Activated CD4-positive, alpha-beta T cell treated with anti-CD3 and anti-CD28 coated beads for 24 hours (primary cell): ENCODE results near the gene DNAJB6.

Experiments used
- DNase-seq, 2 donors: peaks; one replicate each; pipeline ENCODE4 v3.0.0-alpha.2; 2020; ENCODE audit warnings: low read depth in 2 of 2

DNAJB6 gene

DNA sequence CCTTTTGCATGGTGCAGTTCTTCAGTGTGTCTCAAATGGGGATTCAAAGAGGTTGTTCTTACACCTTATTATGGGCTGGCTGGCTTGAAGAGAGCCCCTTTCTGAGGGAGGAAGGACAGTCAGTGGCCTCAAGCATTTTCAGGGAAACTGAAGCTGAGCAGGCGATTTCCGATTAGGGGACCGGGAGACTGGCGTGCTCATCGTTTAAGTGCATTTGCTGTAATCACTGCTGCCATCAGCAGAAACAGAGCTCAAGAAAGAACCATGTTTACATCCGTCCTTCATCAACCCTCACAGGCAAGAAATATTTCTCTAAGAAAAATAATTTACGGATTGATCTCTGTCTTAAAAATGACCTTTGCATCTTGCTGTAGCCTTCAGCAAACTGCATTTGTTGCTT is 32.2 kb downstream of the DNAJB6 start:
- DNase-seq: no peak

DNA sequence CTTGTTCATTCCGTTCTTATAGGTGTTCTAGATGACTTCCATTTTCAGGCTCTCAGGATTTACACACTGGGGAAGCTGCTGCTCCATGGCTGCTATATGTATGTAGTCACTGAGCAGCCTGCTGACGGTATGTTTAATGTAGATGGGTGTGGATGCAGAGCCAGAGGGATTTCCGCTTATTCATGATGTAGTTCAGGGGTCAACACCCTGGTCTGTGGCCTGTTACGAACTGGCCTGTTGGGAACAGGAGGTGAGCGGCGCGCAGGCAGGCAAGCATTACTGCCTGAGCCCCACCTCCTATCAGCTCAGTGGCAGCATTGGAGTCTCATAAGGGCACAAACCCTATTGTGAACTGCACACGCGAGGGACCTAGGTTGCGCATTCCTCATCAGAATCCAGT is 33.9 kb downstream of the DNAJB6 start:
- no peak for DNase-seq

DNA sequence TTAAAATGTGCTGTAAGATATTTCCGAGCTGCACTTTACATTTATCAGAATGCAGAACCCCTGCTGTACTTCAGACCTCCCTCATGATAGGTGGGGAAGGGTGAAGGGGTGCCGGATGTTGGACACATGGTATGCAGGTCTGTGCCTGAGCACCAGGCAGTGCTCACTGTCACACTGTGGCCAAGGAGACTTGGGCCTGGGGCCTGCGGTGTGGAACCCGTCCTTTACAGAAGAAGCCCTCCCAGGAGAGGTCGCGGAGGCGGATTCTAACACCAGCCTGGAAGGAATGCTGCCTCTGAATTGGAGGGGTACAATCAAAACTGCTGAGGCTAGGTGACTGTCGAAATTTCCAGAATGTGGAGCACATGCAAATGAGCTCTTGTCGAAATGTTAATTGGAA is 34.5 kb downstream of the DNAJB6 start:
- no peak for DNase-seq

DNA sequence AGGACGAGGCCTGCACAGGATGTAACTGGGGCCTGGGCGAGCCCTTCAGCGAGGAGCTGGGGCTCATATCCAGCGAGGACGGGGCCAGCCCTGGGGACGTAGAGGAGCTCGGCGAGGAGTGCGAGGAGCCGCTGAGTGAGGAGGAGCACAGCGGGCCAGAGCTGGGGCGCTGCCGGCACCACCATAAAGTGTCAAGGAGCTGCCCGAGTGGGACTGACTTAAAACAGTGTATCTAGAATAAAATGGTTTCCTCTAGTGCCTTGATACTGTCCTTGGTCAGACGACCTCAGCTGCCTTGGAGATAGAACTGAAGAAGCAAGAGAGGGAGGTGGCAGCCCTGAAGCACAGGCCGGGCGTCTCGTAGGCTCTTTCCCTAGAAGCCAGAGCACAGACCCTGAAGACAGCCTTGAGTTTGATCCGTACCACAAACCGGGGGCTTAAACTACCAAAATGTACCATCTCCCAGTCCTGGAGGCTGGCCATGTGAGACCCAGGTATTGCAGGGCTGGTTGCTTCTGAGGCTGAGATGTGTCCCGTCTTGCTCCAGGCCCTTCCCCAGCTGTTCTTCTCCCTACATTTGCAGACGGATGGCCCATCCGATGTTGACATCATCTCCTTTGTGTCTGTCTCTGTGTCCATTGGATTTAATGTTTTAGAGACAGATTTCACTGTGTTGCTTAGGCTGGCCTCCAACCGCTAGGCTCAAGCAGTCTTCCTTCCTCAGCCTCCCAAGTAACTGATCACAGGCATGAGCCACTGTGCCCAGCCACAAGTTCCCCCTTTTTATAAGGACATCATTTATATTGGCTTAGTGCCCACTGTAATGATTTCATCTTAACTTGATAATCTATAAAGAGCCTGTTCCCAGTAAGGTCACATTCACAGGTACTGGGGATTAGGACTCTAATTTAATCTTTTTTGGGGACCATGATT is 35.8 kb downstream of the DNAJB6 start:
- no peak for DNase-seq

DNA sequence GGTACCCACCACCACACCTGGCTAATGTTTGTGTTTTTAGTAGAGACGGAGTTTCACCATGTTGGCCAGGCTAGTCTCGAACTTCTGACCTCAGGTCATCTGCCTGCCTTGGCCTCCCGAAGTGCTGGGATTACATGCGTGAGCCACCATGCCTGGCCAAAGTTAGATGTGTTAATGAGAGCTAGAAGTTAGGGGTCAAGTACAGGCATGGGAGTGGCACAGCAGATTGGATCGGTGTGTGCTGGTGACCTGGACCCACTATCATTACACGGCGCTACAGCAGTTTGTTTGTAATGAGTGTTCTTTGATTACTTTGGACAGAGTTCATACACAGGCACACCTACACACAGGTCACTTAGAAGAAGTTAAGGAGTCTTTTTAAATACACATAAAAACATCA is 36.7 kb downstream of the DNAJB6 start:
- no peak for DNase-seq

DNA sequence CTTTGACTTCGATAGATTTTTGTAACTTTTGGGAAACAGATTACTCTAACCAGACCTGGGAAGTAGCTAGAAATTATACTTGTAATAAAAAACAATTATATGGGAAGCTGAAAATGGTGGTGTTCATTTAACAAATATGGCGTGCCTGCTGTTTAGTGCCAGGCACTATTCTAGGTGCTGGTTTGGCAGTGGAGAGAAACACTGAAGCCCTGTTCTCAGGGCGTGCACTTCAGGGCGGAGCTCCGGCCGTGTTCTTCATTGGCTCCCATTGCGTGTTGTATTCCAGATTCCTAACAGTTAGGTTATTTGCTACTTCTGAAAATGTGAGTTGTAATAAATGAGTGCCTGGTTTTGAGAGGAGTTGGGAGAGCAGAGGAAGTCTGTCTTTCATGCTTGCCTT is 38.6 kb downstream of the DNAJB6 start:
- no peak for DNase-seq

DNA sequence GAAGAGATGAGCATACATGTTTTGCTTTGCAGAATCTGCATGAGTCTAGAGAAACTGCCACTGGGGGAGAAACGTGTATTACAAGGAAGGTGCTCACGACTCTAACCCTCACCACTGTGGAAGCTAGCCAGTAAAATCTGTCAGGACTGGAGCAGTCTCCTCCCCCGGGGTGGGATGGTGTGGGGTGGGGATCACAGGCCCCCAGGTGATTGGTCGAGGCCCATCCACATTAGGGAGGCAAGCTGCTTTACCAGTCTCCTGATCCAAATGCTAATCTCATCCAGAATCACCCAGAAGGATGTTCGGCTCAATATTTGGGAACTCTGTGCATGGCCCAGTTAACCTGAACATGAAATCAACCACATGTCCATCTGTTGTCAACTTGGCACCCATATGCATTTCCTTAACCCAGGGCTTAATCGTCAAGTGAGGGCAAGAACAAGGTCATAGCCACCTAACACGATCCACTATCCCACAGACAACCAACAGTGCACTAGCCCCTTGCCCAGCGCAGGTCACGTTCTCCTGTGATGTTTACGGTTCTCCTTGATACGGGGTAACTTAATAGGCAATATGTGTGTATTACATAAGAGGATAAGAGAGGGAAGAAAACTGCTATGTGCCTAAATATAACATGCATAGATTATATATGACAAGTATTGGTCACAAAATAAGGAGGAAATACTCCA is 40.8 kb downstream of the DNAJB6 start:
- DNase-seq: no peak

DNA sequence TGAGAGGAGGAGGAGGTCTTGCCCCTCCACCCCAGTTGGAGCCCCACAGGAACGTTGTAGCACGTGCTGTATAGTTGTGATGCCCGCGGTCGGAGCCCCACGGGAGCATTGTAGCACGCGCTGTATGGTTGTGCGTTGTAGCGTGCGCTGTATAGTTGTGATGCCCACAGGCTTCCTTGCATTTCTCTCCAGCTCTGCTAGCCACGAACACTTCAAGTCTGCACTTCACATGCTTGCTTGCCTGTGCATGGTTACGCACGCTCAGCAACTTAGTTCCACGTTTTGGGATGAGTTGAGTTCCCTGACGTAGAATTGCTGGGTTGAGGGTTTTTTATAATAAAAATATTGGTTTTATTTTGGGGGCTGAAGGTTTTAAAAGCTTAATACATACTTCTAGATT is 41.6 kb downstream of the DNAJB6 start:
- no peak for DNase-seq

DNA sequence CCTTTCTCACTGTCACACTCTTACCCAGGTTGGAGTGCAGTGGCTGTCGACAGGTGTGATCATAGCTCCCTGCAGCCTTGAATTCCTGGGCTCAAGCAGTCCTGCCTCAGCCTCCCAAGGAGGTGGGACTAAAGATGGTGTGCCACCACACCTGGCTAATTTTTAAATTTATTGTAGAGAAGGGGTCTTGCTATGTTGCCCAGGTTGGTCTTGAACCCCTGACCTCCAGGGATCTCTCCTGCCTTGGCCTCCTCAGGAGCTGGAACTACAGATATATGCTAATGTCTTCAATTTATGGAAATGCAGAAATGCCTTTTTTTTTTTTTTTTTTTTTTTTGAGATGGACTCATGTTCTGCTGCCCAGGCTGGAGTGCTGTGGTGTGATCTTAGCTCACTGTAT is 42.7 kb downstream of the DNAJB6 start:
- DNase-seq: no peak

DNA sequence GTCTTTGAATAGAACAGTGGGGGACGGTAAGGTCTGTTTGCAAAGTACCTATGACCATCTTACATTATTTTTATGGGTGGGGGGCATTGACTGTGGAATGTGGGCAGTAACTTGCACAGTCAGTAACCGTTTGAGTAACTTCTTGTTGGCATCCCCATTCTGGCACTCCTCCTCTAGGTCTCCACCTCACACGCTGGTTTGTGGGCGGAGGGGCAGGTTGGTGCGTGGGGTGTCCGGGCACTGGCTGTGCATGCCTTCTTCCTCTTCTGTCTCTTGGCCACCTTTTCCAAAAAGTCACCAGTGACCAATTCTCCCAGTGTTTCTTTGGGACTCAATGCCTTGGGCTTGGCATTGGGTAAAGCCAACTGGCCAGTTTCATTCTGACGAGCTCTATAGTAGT is 43.6 kb downstream of the DNAJB6 start:
- no peak for DNase-seq

DNA sequence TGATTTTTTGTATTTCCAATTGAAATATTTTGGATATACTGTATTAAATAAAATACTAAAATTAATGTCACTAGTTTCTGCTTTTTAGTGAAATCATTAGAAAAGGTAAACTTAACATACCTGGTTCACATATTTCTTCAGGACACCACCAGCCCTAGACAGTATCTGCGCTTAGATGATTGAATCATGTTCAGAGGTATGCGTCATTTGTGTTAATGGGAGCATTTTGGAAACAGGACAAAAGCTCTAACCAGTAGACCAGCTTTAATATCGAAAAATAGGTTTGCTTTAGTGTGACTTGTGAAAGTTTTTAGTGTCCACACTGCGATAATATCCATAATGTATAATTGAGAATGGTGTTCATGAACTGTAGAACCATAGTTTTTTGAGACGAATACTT is 47.1 kb downstream of the DNAJB6 start:
- no peak for DNase-seq

DNA sequence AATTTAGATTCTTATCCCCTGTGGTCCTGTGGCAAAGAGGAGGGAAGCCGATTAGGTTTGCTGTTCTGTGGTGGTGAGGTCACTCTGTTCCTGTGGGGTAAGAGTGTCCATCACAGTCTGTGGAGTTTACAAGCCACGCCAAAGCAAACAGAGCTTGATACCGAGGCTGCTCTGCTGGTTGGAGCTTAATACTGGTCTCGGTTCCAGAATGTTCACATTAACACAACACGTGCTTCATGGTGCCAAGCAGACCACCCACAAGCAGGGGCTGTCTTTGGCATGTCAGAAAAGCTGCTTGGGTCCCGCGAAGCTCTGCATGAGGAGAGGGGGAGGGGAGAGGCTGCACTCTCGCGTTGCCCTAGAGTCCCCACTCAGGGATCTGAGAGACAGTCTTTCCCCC is 47.5 kb downstream of the DNAJB6 start:
- DNase-seq: no peak

DNA sequence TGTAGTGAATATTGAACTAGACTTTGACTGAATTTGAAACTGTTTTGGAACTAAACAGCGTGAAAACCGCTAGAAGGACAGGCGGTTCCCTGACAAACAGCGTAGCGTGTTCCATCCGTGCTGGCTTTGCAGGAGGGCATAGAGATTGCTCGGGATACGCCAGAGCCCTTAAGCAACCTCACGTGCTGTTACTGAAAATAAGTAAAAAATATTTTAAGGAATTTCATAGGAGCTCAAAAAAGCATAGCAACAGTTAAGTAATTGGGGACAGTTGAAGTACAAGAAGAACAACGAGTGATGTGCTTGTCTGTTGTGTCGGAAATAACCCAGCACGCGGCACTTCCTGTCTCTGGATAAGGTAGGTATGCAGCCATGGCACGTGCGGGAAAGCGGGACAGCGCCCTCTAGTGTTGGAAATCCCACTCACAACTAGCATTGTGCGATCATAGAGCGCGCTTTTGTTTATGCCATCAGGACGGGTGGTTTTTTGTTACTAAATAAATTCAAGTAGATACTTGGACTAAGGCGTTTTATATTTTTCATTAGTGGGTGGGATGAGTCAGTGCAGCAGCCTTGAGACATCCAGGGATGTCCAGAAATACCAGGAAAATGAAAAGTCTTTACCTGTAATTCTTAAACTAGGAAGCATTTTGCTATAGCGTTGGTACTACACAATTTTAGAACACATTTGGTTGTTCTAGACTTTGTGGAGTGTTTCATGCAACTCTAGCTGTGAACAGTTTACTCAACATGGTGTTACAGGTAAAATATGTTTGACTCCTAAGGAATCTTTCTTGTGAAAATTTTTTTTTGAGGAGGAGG is 50.4 kb downstream of the DNAJB6 start:
- DNase-seq: peak; percentile 82 to 87

DNA sequence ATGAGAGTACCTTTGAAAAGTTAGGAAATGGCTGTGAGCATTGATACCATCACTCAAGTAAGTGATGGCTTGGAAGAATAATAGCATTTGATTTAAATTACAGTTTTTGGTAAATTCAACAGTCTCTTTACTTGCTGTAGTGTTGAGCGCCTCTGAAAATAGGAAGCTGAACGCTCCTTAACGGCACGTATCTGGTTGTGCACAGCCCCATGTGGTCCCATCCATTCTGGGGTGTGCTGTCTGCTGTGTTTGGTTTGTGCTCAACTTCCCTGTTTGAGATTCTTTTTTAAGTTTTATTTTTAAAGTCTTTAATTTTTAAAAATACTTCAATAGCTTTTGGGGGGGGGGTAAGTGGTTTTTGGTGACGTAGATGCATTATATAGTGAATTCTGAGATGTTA is 51.5 kb downstream of the DNAJB6 start:
- DNase-seq: no peak

DNA sequence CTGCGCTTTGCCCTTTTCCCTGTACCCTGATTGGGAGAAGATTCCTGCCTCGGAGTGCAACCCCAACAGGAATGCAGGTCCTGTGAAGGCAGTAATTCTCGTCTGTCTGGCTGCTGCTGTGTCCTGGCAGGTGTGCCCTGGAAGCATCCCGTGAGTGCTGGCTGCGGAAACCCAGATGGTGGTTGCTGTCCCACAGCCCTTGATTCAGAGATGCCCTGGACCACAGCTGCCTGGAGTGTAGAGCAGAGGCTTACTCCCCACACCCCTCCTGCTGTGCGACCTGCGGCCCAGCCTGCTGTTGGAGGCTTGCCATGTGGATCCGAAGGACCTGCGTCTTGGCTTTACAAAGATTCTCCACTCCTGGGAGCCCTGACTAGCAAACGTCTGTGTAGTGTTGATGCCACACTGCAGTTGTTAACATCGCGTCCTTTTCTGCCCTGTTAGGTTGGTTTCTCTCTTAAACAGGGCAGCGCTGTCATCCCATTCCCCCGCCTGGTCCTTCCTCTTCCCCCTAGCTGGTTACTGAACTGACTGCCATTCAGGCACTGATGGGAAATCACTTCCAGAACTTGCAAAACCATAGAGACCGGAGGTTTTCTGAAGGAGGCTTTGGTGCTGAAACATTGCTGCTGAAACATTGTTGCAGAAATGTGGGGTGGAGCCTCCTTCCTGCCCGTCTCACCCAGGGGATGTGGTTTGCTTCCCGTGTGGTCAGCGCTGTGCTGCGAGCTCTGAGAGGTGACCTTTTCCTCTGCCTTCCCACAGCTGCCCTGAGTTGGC is 53.3 kb downstream of the DNAJB6 start:
- no peak for DNase-seq

DNA sequence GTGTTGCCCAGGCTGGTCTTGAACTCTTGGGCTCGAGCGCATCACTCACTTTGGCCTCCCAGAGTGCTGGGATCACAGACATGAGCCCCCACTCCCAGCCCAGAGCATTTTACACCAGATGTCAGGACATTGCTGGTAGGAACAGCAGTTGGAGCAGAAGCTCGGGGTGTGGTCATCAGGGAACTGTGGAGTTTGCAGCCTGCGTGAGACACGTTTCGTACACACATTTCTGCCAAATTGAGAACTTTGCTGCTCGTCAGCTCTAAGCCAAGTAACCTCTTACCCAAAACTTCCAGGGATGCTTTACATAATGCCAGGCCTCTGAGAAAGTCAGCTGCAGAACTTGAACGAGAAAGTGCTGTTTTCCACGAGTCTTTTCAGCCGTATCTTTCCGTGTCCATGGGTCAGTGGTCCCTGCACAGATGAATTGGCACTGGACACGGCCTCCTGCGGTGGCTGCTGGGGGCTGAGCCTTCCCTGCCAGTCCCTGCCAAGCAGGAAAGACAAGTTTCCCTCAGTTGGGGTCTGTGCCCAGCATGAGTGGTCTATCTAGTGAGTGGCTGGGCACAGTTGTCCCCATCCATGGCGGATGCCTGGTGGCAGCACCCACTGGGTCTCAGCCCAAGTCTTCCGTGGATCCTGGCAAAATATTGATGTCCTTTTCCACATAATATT is 54.4 kb downstream of the DNAJB6 start:
- DNase-seq: no peak

DNA sequence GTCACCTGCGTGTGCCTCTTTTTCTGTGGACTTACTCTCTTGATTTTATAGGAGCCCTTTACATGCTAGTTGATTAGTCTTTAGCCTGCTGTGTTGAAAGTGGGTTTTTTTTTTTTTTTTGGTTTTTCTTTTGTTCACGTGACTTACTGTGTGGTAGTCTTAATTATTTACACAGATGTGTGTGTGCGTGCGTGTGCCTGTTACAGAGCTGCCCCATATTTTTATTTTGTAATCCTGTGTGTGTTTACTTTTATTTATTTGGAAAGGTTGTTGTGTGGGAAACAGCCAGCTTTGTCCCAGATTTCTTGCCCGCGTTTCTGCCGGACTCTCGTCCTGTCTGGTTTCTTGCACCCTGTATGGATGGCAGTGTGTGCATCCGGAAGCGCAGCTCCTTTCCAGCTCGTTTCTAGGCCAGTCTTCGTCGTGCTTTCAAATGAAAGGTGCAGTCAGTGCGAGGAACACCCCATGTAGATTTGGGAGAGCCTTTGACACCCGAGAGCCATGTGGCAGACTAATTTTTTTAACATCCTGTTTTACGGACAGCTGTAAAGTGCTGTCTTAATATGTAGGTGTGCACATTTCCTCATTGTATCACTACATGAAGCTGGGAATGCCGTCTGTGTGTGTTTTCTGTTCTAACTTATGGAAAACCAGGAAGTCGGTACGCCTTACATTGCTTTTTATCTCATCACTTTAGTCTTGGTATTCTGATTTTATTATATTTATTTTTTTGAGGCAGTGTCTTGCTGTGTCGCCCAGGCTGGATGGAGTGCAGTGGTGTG is 55.6 kb downstream of the DNAJB6 start:
- no peak for DNase-seq

DNA sequence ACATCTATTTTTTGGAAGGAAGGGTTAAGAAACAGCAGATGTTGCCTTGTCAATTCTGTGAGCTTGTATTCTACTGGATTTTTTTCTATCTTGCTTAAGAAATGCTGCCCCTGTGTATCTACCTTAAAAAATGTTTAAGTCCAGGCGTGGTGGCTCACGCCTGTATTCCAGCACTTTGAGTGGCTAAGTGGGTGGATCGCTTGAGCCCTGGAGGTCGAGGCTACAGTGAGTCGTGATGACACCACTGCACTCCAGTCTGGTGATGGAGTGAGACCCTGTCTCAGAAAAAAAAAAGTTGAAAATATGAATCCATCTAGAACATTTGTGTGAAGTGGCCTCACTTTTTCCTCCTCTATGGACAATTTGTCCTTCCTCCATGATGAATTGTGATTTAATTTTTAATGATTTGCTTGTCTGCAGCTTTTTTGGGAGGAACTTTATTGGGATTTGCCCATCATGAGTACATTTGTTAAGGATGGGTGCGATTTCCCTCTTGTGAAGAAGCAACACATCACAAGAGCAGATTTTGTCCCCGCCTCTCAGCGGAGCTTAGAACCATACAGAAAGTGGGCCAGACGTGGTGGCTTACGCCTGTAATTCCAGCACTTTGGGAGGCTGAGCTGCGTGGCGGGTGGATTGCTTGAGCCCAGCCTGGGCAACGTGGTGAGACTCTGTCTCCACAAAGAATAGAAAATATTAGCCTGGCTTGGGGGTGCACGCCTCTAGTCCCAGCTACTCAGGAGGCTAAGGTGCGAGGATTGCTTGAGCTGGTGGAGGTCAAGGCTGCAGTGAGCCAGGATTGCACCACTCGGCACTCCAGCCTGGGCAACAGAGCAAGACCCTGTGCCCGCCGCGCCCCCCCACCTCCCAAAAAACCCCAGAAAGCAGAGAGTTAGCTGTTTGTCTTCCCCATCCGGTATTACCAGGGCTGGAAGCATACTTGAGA is 57.7 kb downstream of the DNAJB6 start:
- no peak for DNase-seq

DNA sequence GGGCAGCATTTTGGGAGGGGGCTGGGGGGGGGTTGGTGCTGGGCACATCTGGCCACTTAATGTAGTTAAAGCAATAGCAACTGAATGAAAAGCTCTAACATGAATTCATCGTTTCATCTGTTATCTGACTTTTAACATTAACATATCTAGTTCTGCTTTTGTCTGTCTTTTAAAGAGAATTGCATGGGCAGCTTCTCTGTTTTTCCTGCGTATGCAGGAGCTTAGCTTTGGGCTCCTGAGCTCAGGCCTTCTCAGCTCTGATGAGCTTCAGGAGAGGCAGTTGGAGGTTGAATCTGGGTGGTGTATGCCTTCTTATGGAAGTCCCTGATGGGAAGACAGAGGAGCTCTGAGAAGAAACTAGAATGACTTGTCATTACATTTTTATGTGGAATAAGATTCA is 58.4 kb downstream of the DNAJB6 start:
- DNase-seq: no peak
